Erythroblast (primary cell): ENCODE data around the gene ABCC12.
"Not testable (repeated sequence)": the region's sequence is repeated elsewhere in the genome, so short reads cannot be mapped to it uniquely, and the experiment has no call there.

ENCODE experiments used
- DNase-seq, 2 experiments: peaks; one replicate each; lab custom pipeline; 2025; lab: John Stamatoyannopoulos, UW
- GATA1 ChIP-seq: IDR thresholded peaks from 2 replicates; pipeline ENCODE4 v1.6.1; 2011; ENCODE audit warnings: low read depth, mild to moderate bottlenecking, control low read depth, low read length, moderate library complexity
- POLR2A ChIP-seq: IDR thresholded peaks from 2 replicates; pipeline ENCODE4 v1.6.1; 2011; ENCODE audit warnings: mild to moderate bottlenecking, low read length

The ABCC12 gene

GRCh38 chr16:48155926-48156789 lies at the start of gene ABCC12:
ABCC12 (minus strand) TSS chr16:48155993; CDS start chr16:48146424, 9,569 bp downstream.
- no peak for DNase-seq
- TF ChIP-seq POLR2A (no peak), GATA1 (no peak)

- TF ChIP-seq GATA1 (no peak), POLR2A (no peak)
- DNase-seq = no peak
Measured at GRCh38 chr16:48204825-48205151, 49.0 kb upstream of the ABCC12 start.

GRCh38 chr16:48203974-48204824 lies 48.4 kb upstream of the ABCC12 start:
- DNase-seq = no peak
- TF ChIP-seq POLR2A = no peak
- TF ChIP-seq GATA1 = no peak

- TF ChIP-seq POLR2A (no peak), GATA1 (no peak)
- DNase-seq = no peak
Measured at GRCh38 chr16:48201515-48202201, 45.9 kb upstream of the ABCC12 start.

GRCh38 chr16:48197294-48197693 lies 41.5 kb upstream of the ABCC12 start:
- TF ChIP-seq GATA1 (no peak), POLR2A (no peak)
- no peak for DNase-seq

GRCh38 chr16:48194828-48195556 lies 39.2 kb upstream of the ABCC12 start:
- DNase-seq = no peak
- no peak for TF ChIP-seq POLR2A
- no peak for TF ChIP-seq GATA1

- DNase-seq = no peak
- TF ChIP-seq POLR2A = no peak
- TF ChIP-seq GATA1 = no peak
Measured at GRCh38 chr16:48193846-48194245, 38.1 kb upstream of the ABCC12 start.

GRCh38 chr16:48188449-48189102 lies 32.8 kb upstream of the ABCC12 start:
- no peak for DNase-seq
- TF ChIP-seq GATA1 (no peak), POLR2A (no peak)

- DNase-seq = no peak
- TF ChIP-seq GATA1 = no peak
- TF ChIP-seq POLR2A = no peak
Measured at GRCh38 chr16:48187779-48188178, 32.0 kb upstream of the ABCC12 start.

- no peak for TF ChIP-seq GATA1
- no peak for TF ChIP-seq POLR2A
- no peak for DNase-seq
Measured at GRCh38 chr16:48184681-48185080, 28.9 kb upstream of the ABCC12 start.

GRCh38 chr16:48182979-48183537 lies 27.3 kb upstream of the ABCC12 start:
- no peak for DNase-seq
- no peak for TF ChIP-seq GATA1
- TF ChIP-seq POLR2A = no peak

- DNase-seq = not testable (repeated sequence)
Measured at GRCh38 chr16:48181746-48182520, 26.1 kb upstream of the ABCC12 start.
